ENCODE data around the gene TTC39A. TPM values are rescaled to one million over a fixed set of nuclear protein-coding genes. Genes with fewer than 3 reads are reported as not detected.

TTC39A gene
- total and polyA plus RNA-seq, 8 donors, result 10.5 to 28.4 (median 16.0) TPM

GRCh38 chr1:51247022-51247421, 83.3 kb downstream of the TTC39A start:
- Histone ChIP-seq H3K36me3 (no peaks in the 10 kb centered on the region), H3K4me3 (no peak overlapping the region), H3K9me3 (no peaks in the 10 kb centered on the region), H3K27ac (no peak overlapping the region), H3K4me1 (peaks cover 9 to 21% (median 13%) of the 10 kb centered on the region in 3 donors), H3K27me3 (no peaks in the 10 kb centered on the region)
- no peak for DNase-seq
- FAIRE-seq, result no peak
- no peak for ATAC-seq
- intact Hi-C loops (cut with DNase I), result no loop called here
- WGBS, 2 donors, result 85 to 96% methylated on average over 2 of the region's 2 CpGs
- TF ChIP-seq CTCF (IDR thresholded peaks at IDR 0.05), result no peak

GRCh38 chr1:51242546-51242945, 87.8 kb downstream of the TTC39A start:
- no peaks in the 10 kb centered on the region for H3K27me3 ChIP-seq
- no peak overlapping the region for H3K4me3 ChIP-seq
- 93% methylated on average over 4 of the region's 4 CpGs for WGBS, 2 donors
- peaks cover 8 to 32% (median 11%) of the 10 kb centered on the region in 3 donors for H3K4me1 ChIP-seq
- TF ChIP-seq CTCF (IDR thresholded peaks at IDR 0.05), result no peak
- no peaks in the 10 kb centered on the region for H3K36me3 ChIP-seq
- no peak for ATAC-seq
- no peaks in the 10 kb centered on the region for H3K9me3 ChIP-seq
- no peak for DNase-seq
- no peak overlapping the region for H3K27ac ChIP-seq
- FAIRE-seq, result no peak
- intact Hi-C loops (cut with DNase I), result no loop called here

- TF ChIP-seq CTCF (IDR thresholded peaks at IDR 0.05), result no peak
- DNase-seq, result no peak
- Histone ChIP-seq H3K36me3 (no peaks in the 10 kb centered on the region), H3K4me1 (peaks cover 0 to 20% (median 7%) of the 10 kb centered on the region in 3 donors), H3K9me3 (no peaks in the 10 kb centered on the region), H3K27me3 (no peaks in the 10 kb centered on the region), H3K27ac (no peak overlapping the region), H3K4me3 (no peak overlapping the region)
- no peak for ATAC-seq
- intact Hi-C loops (cut with DNase I), result no loop called here
- no peak for FAIRE-seq
- WGBS, 2 donors, result 68 to 69% methylated on average over 1 of the region's 1 CpG
Measured at GRCh38 chr1:51241119-51241518, 89.2 kb downstream of the TTC39A start.

GRCh38 chr1:51240084-51240483, 90.3 kb downstream of the TTC39A start:
- DNase-seq (no peak), ATAC-seq (no peak), FAIRE-seq (no peak)
- no peaks in the 10 kb centered on the region for H3K36me3 ChIP-seq
- H3K27ac ChIP-seq, result no peak overlapping the region
- no peaks in the 10 kb centered on the region for H3K9me3 ChIP-seq
- WGBS, 2 donors, result 60 to 65% methylated on average over 2 of the region's 2 CpGs
- intact Hi-C loops (cut with DNase I), result no loop called here
- H3K4me3 ChIP-seq, result no peak overlapping the region
- peaks cover 0 to 23% (median 12%) of the 10 kb centered on the region in 3 donors for H3K4me1 ChIP-seq
- no peaks in the 10 kb centered on the region for H3K27me3 ChIP-seq
- TF ChIP-seq CTCF (IDR thresholded peaks at IDR 0.05), result no peak

- Histone ChIP-seq H3K4me3 (peak overlapping the region in 3 of 4 donors; percentile 66 to 91 (median 66)), H3K4me1 (peaks cover 0 to 28% (median 15%) of the 10 kb centered on the region in 3 donors), H3K27me3 (no peaks in the 10 kb centered on the region), H3K27ac (peak overlapping the region in 2 of 4 donors; percentile 92 to 94), H3K9me3 (no peaks in the 10 kb centered on the region), H3K36me3 (no peaks in the 10 kb centered on the region)
- WGBS, 2 donors, result 3 to 4% methylated on average over 7 of the region's 7 CpGs
- no peak for TF ChIP-seq CTCF (IDR thresholded peaks at IDR 0.05)
- intact Hi-C loops (cut with DNase I), result no loop called here
- no peak for ATAC-seq
- no peak for FAIRE-seq
- peak in 1 of 6 donors; percentile 13 for DNase-seq
Measured at GRCh38 chr1:51238034-51238403, 92.3 kb downstream of the TTC39A start.

Measured in pancreas (tissue), 10 donors.